ENCODE results near the gene SLC6A9. TPM values are rescaled to one million over a fixed set of nuclear protein-coding genes. Genes with fewer than 3 reads are reported as not detected.

Gene SLC6A9
- polyA plus RNA-seq = 10 to 100 TPM in 1 of 4 donors, 1 to 10 TPM in 2, under 1 TPM in 1; 0.81 to 15.7 (median 2.0) TPM
- long read RNA-seq, donor 1 = 0 reads
- long read RNA-seq, donor 2 = 0 reads
- long read RNA-seq, donor 3 = 0 reads
- long read RNA-seq, donor 4 = 0 reads
- long read RNA-seq, donor 5 = 0 reads
- long read RNA-seq, donor 6 = 0 reads
- long read RNA-seq, donor 7 = 0 reads
- long read RNA-seq, donor 8 = 0 reads
- long read RNA-seq, donor 9 = 0 reads
- long read RNA-seq, donor 10 = 0 reads

- Histone ChIP-seq H3K9me3 (ENCODE audit: control insufficient read depth in 2 of 2, insufficient read depth in 1 of 2, low read depth in 1 of 2, low read length in 1 of 2) (no peaks in the 10 kb centered on the region), H3K27ac (ENCODE audit: low read depth in 1 of 3, low read length in 2 of 3) (peak within 1 kb of the TSS; percentile 80 to 92 (median 85)), H3K4me3 (ENCODE audit: low read depth in 1 of 3, low read length in 3 of 3) (peak within 1 kb of the TSS; percentile 63 to 84 (median 80)), H3K36me3 (ENCODE audit: control insufficient read depth in 3 of 3, insufficient read depth in 2 of 3, low read depth in 1 of 3, low read length in 3 of 3) (no peaks in the 10 kb centered on the region), H3K27me3 (ENCODE audit: control insufficient read depth in 3 of 3, insufficient read depth in 3 of 3, low read length in 3 of 3) (no peaks in the 10 kb centered on the region), H3K4me1 (ENCODE audit: control insufficient read depth in 3 of 3, insufficient read depth in 2 of 3, low read depth in 1 of 3, low read length in 2 of 3) (peaks cover 6 to 53% (median 9%) of the 10 kb centered on the region in 3 donors)
- no peak for FAIRE-seq
- 7 to 16% (median 11%) methylated on average over 39 to 40 of the region's 40 CpGs for WGBS, 3 donors
- peak; percentile 44 to 68 for DNase-seq
These were observed at the start of gene SLC6A9 for GRCh38 chr1:44031252-44032169. Gene SLC6A9 (minus strand): TSS chr1:44031462. CDS start chr1:44024277, 7,185 bp downstream.

- FAIRE-seq (no peak), DNase-seq (no peak)
- no peaks in the 10 kb centered on the region for H3K36me3 ChIP-seq (ENCODE audit: control insufficient read depth in 3 of 3, insufficient read depth in 2 of 3, low read depth in 1 of 3, low read length in 3 of 3)
- no peaks in the 10 kb centered on the region for H3K9me3 ChIP-seq (ENCODE audit: control insufficient read depth in 2 of 2, insufficient read depth in 1 of 2, low read depth in 1 of 2, low read length in 1 of 2)
- no peak overlapping the region for H3K4me3 ChIP-seq (ENCODE audit: low read depth in 1 of 3, low read length in 3 of 3)
- H3K4me1 ChIP-seq (ENCODE audit: control insufficient read depth in 3 of 3, insufficient read depth in 2 of 3, low read depth in 1 of 3, low read length in 2 of 3) = peaks cover 0 to 21% (median 0%) of the 10 kb centered on the region in 3 donors
- no peak overlapping the region for H3K27ac ChIP-seq (ENCODE audit: low read depth in 1 of 3, low read length in 2 of 3)
- 83 to 92% (median 91%) methylated on average over 4 of the region's 4 CpGs for WGBS, 3 donors
- H3K27me3 ChIP-seq (ENCODE audit: control insufficient read depth in 3 of 3, insufficient read depth in 3 of 3, low read length in 3 of 3) = peaks cover 0 to 5% (median 0%) of the 10 kb centered on the region in 3 donors
These were observed 48.3 kb upstream of the SLC6A9 start for GRCh38 chr1:44079566-44079965.

- peaks cover 0 to 21% (median 0%) of the 10 kb centered on the region in 3 donors for H3K4me1 ChIP-seq (ENCODE audit: control insufficient read depth in 3 of 3, insufficient read depth in 2 of 3, low read depth in 1 of 3, low read length in 2 of 3)
- DNase-seq = peak in 1 of 2 donors; percentile 52
- 50 to 56% (median 50%) methylated on average over 2 of the region's 2 CpGs for WGBS, 3 donors
- H3K36me3 ChIP-seq (ENCODE audit: control insufficient read depth in 3 of 3, insufficient read depth in 2 of 3, low read depth in 1 of 3, low read length in 3 of 3) = no peaks in the 10 kb centered on the region
- H3K27me3 ChIP-seq (ENCODE audit: control insufficient read depth in 3 of 3, insufficient read depth in 3 of 3, low read length in 3 of 3) = no peaks in the 10 kb centered on the region
- no peak for FAIRE-seq
- H3K27ac ChIP-seq (ENCODE audit: low read depth in 1 of 3, low read length in 2 of 3) = no peak overlapping the region
- H3K9me3 ChIP-seq (ENCODE audit: control insufficient read depth in 2 of 2, insufficient read depth in 1 of 2, low read depth in 1 of 2, low read length in 1 of 2) = no peaks in the 10 kb centered on the region
- no peak overlapping the region for H3K4me3 ChIP-seq (ENCODE audit: low read depth in 1 of 3, low read length in 3 of 3)
These were observed 46.8 kb upstream of the SLC6A9 start for GRCh38 chr1:44078104-44078503.

- FAIRE-seq (no peak), DNase-seq (peak in 1 of 2 donors; percentile 16)
- Histone ChIP-seq H3K36me3 (ENCODE audit: control insufficient read depth in 3 of 3, insufficient read depth in 2 of 3, low read depth in 1 of 3, low read length in 3 of 3) (no peaks in the 10 kb centered on the region), H3K4me1 (ENCODE audit: control insufficient read depth in 3 of 3, insufficient read depth in 2 of 3, low read depth in 1 of 3, low read length in 2 of 3) (peaks cover 0 to 21% (median 0%) of the 10 kb centered on the region in 3 donors), H3K9me3 (ENCODE audit: control insufficient read depth in 2 of 2, insufficient read depth in 1 of 2, low read depth in 1 of 2, low read length in 1 of 2) (no peaks in the 10 kb centered on the region), H3K27me3 (ENCODE audit: control insufficient read depth in 3 of 3, insufficient read depth in 3 of 3, low read length in 3 of 3) (no peaks in the 10 kb centered on the region), H3K4me3 (ENCODE audit: low read depth in 1 of 3, low read length in 3 of 3) (no peak overlapping the region), H3K27ac (ENCODE audit: low read depth in 1 of 3, low read length in 2 of 3) (no peak overlapping the region)
- 85 to 90% (median 88%) methylated on average over 5 of the region's 5 CpGs for WGBS, 3 donors
These were observed 46.2 kb upstream of the SLC6A9 start for GRCh38 chr1:44077421-44077820.

GRCh38 chr1:44076066-44076465 is 44.8 kb upstream of the SLC6A9 start:
- Histone ChIP-seq H3K27me3 (ENCODE audit: control insufficient read depth in 3 of 3, insufficient read depth in 3 of 3, low read length in 3 of 3) (no peaks in the 10 kb centered on the region), H3K4me3 (ENCODE audit: low read depth in 1 of 3, low read length in 3 of 3) (no peak overlapping the region), H3K36me3 (ENCODE audit: control insufficient read depth in 3 of 3, insufficient read depth in 2 of 3, low read depth in 1 of 3, low read length in 3 of 3) (no peaks in the 10 kb centered on the region), H3K4me1 (ENCODE audit: control insufficient read depth in 3 of 3, insufficient read depth in 2 of 3, low read depth in 1 of 3, low read length in 2 of 3) (peaks cover 0 to 21% (median 0%) of the 10 kb centered on the region in 3 donors), H3K27ac (ENCODE audit: low read depth in 1 of 3, low read length in 2 of 3) (peak overlapping the region in 1 of 3 donors; percentile 29), H3K9me3 (ENCODE audit: control insufficient read depth in 2 of 2, insufficient read depth in 1 of 2, low read depth in 1 of 2, low read length in 1 of 2) (no peaks in the 10 kb centered on the region)
- no peak for FAIRE-seq
- 68 to 87% (median 70%) methylated on average over 1 of the region's 1 CpG for WGBS, 3 donors
- peak in 1 of 2 donors; percentile 50 for DNase-seq

- Histone ChIP-seq H3K4me3 (ENCODE audit: low read depth in 1 of 3, low read length in 3 of 3) (no peak overlapping the region), H3K9me3 (ENCODE audit: control insufficient read depth in 2 of 2, insufficient read depth in 1 of 2, low read depth in 1 of 2, low read length in 1 of 2) (no peaks in the 10 kb centered on the region), H3K4me1 (ENCODE audit: control insufficient read depth in 3 of 3, insufficient read depth in 2 of 3, low read depth in 1 of 3, low read length in 2 of 3) (peaks cover 0 to 21% (median 0%) of the 10 kb centered on the region in 3 donors), H3K27ac (ENCODE audit: low read depth in 1 of 3, low read length in 2 of 3) (no peak overlapping the region), H3K27me3 (ENCODE audit: control insufficient read depth in 3 of 3, insufficient read depth in 3 of 3, low read length in 3 of 3) (no peaks in the 10 kb centered on the region), H3K36me3 (ENCODE audit: control insufficient read depth in 3 of 3, insufficient read depth in 2 of 3, low read depth in 1 of 3, low read length in 3 of 3) (no peaks in the 10 kb centered on the region)
- 54 to 74% (median 61%) methylated on average over 3 of the region's 3 CpGs for WGBS, 3 donors
- no peak for FAIRE-seq
- no peak for DNase-seq
These were observed 43.2 kb upstream of the SLC6A9 start for GRCh38 chr1:44074415-44074814.

- FAIRE-seq (no peak), DNase-seq (no peak)
- 59 to 65% (median 60%) methylated on average over 2 of the region's 2 CpGs for WGBS, 3 donors
- H3K27me3 ChIP-seq (ENCODE audit: control insufficient read depth in 3 of 3, insufficient read depth in 3 of 3, low read length in 3 of 3) = no peaks in the 10 kb centered on the region
- no peaks in the 10 kb centered on the region for H3K9me3 ChIP-seq (ENCODE audit: control insufficient read depth in 2 of 2, insufficient read depth in 1 of 2, low read depth in 1 of 2, low read length in 1 of 2)
- H3K4me3 ChIP-seq (ENCODE audit: low read depth in 1 of 3, low read length in 3 of 3) = no peak overlapping the region
- peaks cover 0 to 18% (median 0%) of the 10 kb centered on the region in 3 donors for H3K4me1 ChIP-seq (ENCODE audit: control insufficient read depth in 3 of 3, insufficient read depth in 2 of 3, low read depth in 1 of 3, low read length in 2 of 3)
- no peak overlapping the region for H3K27ac ChIP-seq (ENCODE audit: low read depth in 1 of 3, low read length in 2 of 3)
- no peaks in the 10 kb centered on the region for H3K36me3 ChIP-seq (ENCODE audit: control insufficient read depth in 3 of 3, insufficient read depth in 2 of 3, low read depth in 1 of 3, low read length in 3 of 3)
These were observed 42.3 kb upstream of the SLC6A9 start for GRCh38 chr1:44073528-44073927.

- H3K27me3 ChIP-seq (ENCODE audit: control insufficient read depth in 3 of 3, insufficient read depth in 3 of 3, low read length in 3 of 3) = no peaks in the 10 kb centered on the region
- WGBS, 3 donors = 82 to 90% (median 85%) methylated on average over 2 of the region's 2 CpGs
- H3K4me1 ChIP-seq (ENCODE audit: control insufficient read depth in 3 of 3, insufficient read depth in 2 of 3, low read depth in 1 of 3, low read length in 2 of 3) = peaks cover 0 to 19% (median 0%) of the 10 kb centered on the region in 3 donors
- H3K27ac ChIP-seq (ENCODE audit: low read depth in 1 of 3, low read length in 2 of 3) = no peak overlapping the region
- no peak for DNase-seq
- no peaks in the 10 kb centered on the region for H3K9me3 ChIP-seq (ENCODE audit: control insufficient read depth in 2 of 2, insufficient read depth in 1 of 2, low read depth in 1 of 2, low read length in 1 of 2)
- H3K4me3 ChIP-seq (ENCODE audit: low read depth in 1 of 3, low read length in 3 of 3) = no peak overlapping the region
- no peaks in the 10 kb centered on the region for H3K36me3 ChIP-seq (ENCODE audit: control insufficient read depth in 3 of 3, insufficient read depth in 2 of 3, low read depth in 1 of 3, low read length in 3 of 3)
- FAIRE-seq = no peak
These were observed 41.6 kb upstream of the SLC6A9 start for GRCh38 chr1:44072821-44073220.
